ENCODE data around the gene DNMT1. TPM values are rescaled to one million over a fixed set of nuclear protein-coding genes. Genes with fewer than 3 reads are reported as not detected.

DNMT1 gene
- polyA plus RNA-seq, 1 donor from 2014 or later: 58.4 TPM

- Histone ChIP-seq H3K9ac (ENCODE audit: low read length) (no peak overlapping the region), H3K27me3 (ENCODE audit: insufficient read depth, low read depth, low read length) (no peaks in the 10 kb centered on the region), H3F3A (ENCODE audit: insufficient read depth, low read length, poor library complexity, severe bottlenecking) (no peaks in the 10 kb centered on the region), H2AFZ (ENCODE audit: low read depth, low read length) (no peak overlapping the region), H3K9me2 (ENCODE audit: insufficient read depth, low read length) (no peaks in the 10 kb centered on the region), H3K4me2 (ENCODE audit: low read length) (no peak overlapping the region), H3K36me3 (ENCODE audit: insufficient read depth, low read length) (no peaks in the 10 kb centered on the region), H3K4me3 (ENCODE audit: low read length) (no peak overlapping the region), H3K27ac (ENCODE audit: low read length) (no peak overlapping the region), H3K79me2 (replicated peaks; ENCODE audit: insufficient read depth, low read length) (no peaks in the 10 kb centered on the region), H4K20me1 (ENCODE audit: insufficient read depth) (no peaks in the 10 kb centered on the region), H3K9me3 (ENCODE audit: low read length) (no peaks in the 10 kb centered on the region)
- TF ChIP-seq EP300 (conservative IDR thresholded peaks at IDR 0.05; ENCODE audit: poor library complexity, severe bottlenecking) (no peak), REST (IDR thresholded peaks at IDR 0.05; ENCODE audit: borderline replicate concordance) (no peak)
Observed at GRCh38 chr19:10219678-10220077, 24.9 kb upstream of the DNMT1 start.

GRCh38 chr19:10217085-10217484, 22.3 kb upstream of the DNMT1 start:
- Histone ChIP-seq H3K9me3 (ENCODE audit: low read length) (no peaks in the 10 kb centered on the region), H4K20me1 (ENCODE audit: insufficient read depth) (no peaks in the 10 kb centered on the region), H2AFZ (ENCODE audit: low read depth, low read length) (no peak overlapping the region), H3K4me3 (ENCODE audit: low read length) (no peak overlapping the region), H3K9me2 (ENCODE audit: insufficient read depth, low read length) (no peaks in the 10 kb centered on the region), H3K27ac (ENCODE audit: low read length) (no peak overlapping the region), H3K9ac (ENCODE audit: low read length) (no peak overlapping the region), H3K4me2 (ENCODE audit: low read length) (no peak overlapping the region), H3K79me2 (replicated peaks; ENCODE audit: insufficient read depth, low read length) (no peaks in the 10 kb centered on the region), H3F3A (ENCODE audit: insufficient read depth, low read length, poor library complexity, severe bottlenecking) (no peaks in the 10 kb centered on the region), H3K36me3 (ENCODE audit: insufficient read depth, low read length) (no peaks in the 10 kb centered on the region), H3K27me3 (ENCODE audit: insufficient read depth, low read depth, low read length) (no peaks in the 10 kb centered on the region)
- TF ChIP-seq SMC3 (conservative IDR thresholded peaks at IDR 0.05; ENCODE audit: poor library complexity) (no peak), REST (IDR thresholded peaks at IDR 0.05; ENCODE audit: borderline replicate concordance) (no peak), CTCF (IDR thresholded peaks at IDR 0.05; ENCODE audit: poor library complexity, severe bottlenecking) (no peak), MXI1 (conservative IDR thresholded peaks at IDR 0.05; ENCODE audit: poor library complexity, severe bottlenecking) (no peak), EP300 (conservative IDR thresholded peaks at IDR 0.05; ENCODE audit: poor library complexity, severe bottlenecking) (no peak), TAF1 (IDR thresholded peaks at IDR 0.05; ENCODE audit: low read depth) (no peak), RAD21 (conservative IDR thresholded peaks at IDR 0.05) (no peak), POLR2AphosphoS5 (IDR thresholded peaks at IDR 0.05) (no peak), EZH2 (IDR thresholded peaks at IDR 0.05; ENCODE audit: borderline replicate concordance, insufficient read depth, low read length, poor library complexity, severe bottlenecking) (no peak)
